ENCODE data around the gene NGRN. TPM values are rescaled to one million over a fixed set of nuclear protein-coding genes. Genes with fewer than 3 reads are reported as not detected.
"Not testable (repeated sequence)": the region's sequence is repeated elsewhere in the genome, so short reads cannot be mapped to it uniquely, and the experiment has no call there.

The NGRN gene
- total RNA-seq, 4 donors from 2014 or later = 49.2 to 71.3 (median 61.4) TPM

- 90% methylated on average over 10 of the region's 10 CpGs for WGBS
- Histone ChIP-seq H3K4me3 (no peak overlapping the region), H3K9me3 (no peaks in the 10 kb centered on the region), H3K4me1 (peaks cover 37% of the 10 kb centered on the region), H3K36me3 (peaks cover 58% of the 10 kb centered on the region), H3K27me3 (no peaks in the 10 kb centered on the region), H3K27ac (no peak overlapping the region)
- TF ChIP-seq POLR2A (IDR thresholded peaks at IDR 0.05) (no peak), POLR2AphosphoS5 (IDR thresholded peaks at IDR 0.05) (no peak), EP300 (IDR thresholded peaks at IDR 0.05) (no peak), CTCF (IDR thresholded peaks at IDR 0.05) (no peak)
- peak in 1 of 2 donors; percentile 9 for DNase-seq (ENCODE audit: low spot score in 2 of 2)
These were observed 5.2 kb downstream of the NGRN start for GRCh38 chr15:90270502-90271150.

- H3K27ac ChIP-seq = no peak overlapping the region
- H3K4me1 ChIP-seq = peaks cover 33% of the 10 kb centered on the region
- WGBS = 66% methylated on average over 7 of the region's 7 CpGs
- H3K36me3 ChIP-seq = peaks cover 59% of the 10 kb centered on the region
- H3K4me3 ChIP-seq = no peak overlapping the region
- no peaks in the 10 kb centered on the region for H3K27me3 ChIP-seq
- TF ChIP-seq EP300 (IDR thresholded peaks at IDR 0.05) = no peak
- no peak for TF ChIP-seq CTCF (IDR thresholded peaks at IDR 0.05)
- no peak for TF ChIP-seq POLR2AphosphoS5 (IDR thresholded peaks at IDR 0.05)
- no peak for TF ChIP-seq POLR2A (IDR thresholded peaks at IDR 0.05)
- H3K9me3 ChIP-seq = no peaks in the 10 kb centered on the region
- peak in 1 of 2 donors; percentile 4 for DNase-seq (ENCODE audit: low spot score in 2 of 2)
These were observed 6.1 kb downstream of the NGRN start for GRCh38 chr15:90271459-90272166.

GRCh38 chr15:90278467-90278866, 13.0 kb downstream of the NGRN start:
- not testable (repeated sequence) for H3K27me3 ChIP-seq

GRCh38 chr15:90280743-90281142, 15.3 kb downstream of the NGRN start:
- H3K27ac ChIP-seq; DNase-seq (ENCODE audit: low spot score in 2 of 2); H3K27me3 ChIP-seq; H3K36me3 ChIP-seq; H3K4me3 ChIP-seq; H3K4me1 ChIP-seq; H3K9me3 ChIP-seq: not testable (repeated sequence)
- 88% methylated on average over 5 of the region's 5 CpGs for WGBS

More at GRCh38 chr15:90278467-90278866, 13.0 kb downstream of the NGRN start:
- H3K36me3 ChIP-seq = peaks cover 21% of the 10 kb centered on the region
- not testable (repeated sequence) for H3K4me1 ChIP-seq, H3K9me3 ChIP-seq, H3K27ac ChIP-seq, H3K4me3 ChIP-seq
- 97% methylated on average over 12 of the region's 12 CpGs for WGBS
- peak in 1 of 2 donors; percentile 29 for DNase-seq (ENCODE audit: low spot score in 2 of 2)

- not testable (repeated sequence) for H3K36me3 ChIP-seq; H3K27me3 ChIP-seq; H3K27ac ChIP-seq; H3K9me3 ChIP-seq; H3K4me1 ChIP-seq; H3K4me3 ChIP-seq; DNase-seq (ENCODE audit: low spot score in 2 of 2)
- WGBS = 90% methylated on average over 6 of the region's 6 CpGs
These were observed 16.2 kb downstream of the NGRN start for GRCh38 chr15:90281637-90282036.

GRCh38 chr15:90286678-90287077, 21.2 kb downstream of the NGRN start:
- H3K4me3 ChIP-seq = no peak overlapping the region
- TF ChIP-seq CTCF (IDR thresholded peaks at IDR 0.05) (peak in 1 of 2 donors; percentile 9), EP300 (IDR thresholded peaks at IDR 0.05) (no peak)
- no peak overlapping the region for H3K27ac ChIP-seq
- no peaks in the 10 kb centered on the region for H3K4me1 ChIP-seq
- DNase-seq (ENCODE audit: low spot score in 2 of 2) = no peak
- no peaks in the 10 kb centered on the region for H3K36me3 ChIP-seq
- no peaks in the 10 kb centered on the region for H3K27me3 ChIP-seq
- H3K9me3 ChIP-seq = no peaks in the 10 kb centered on the region

- Histone ChIP-seq H3K27ac (no peak overlapping the region), H3K4me3 (no peak overlapping the region), H3K9me3 (no peaks in the 10 kb centered on the region), H3K36me3 (no peaks in the 10 kb centered on the region), H3K27me3 (no peaks in the 10 kb centered on the region), H3K4me1 (no peaks in the 10 kb centered on the region)
- WGBS = 40% methylated on average over 2 of the region's 5 CpGs
- TF ChIP-seq CTCF (IDR thresholded peaks at IDR 0.05) (no peak), POLR2A (IDR thresholded peaks at IDR 0.05) (no peak), POLR2AphosphoS5 (IDR thresholded peaks at IDR 0.05) (no peak), EP300 (IDR thresholded peaks at IDR 0.05) (no peak)
- DNase-seq (ENCODE audit: low spot score in 2 of 2) = no peak
These were observed 21.6 kb downstream of the NGRN start for GRCh38 chr15:90287101-90287500.
